EL (cell line): ENCODE results near the gene AOC3.
"Not testable (repeated sequence)": the region's sequence is repeated elsewhere in the genome, so short reads cannot be mapped to it uniquely, and the experiment has no call there.

Experiments
- DNase-seq: peaks from one replicate; pipeline ENCODE4 v3.0.0-alpha.2; 2016

The AOC3 gene

GRCh38 chr17:42844761-42845555 is 6.0 kb upstream of the AOC3 start:
- DNase-seq = no peak

DNA sequence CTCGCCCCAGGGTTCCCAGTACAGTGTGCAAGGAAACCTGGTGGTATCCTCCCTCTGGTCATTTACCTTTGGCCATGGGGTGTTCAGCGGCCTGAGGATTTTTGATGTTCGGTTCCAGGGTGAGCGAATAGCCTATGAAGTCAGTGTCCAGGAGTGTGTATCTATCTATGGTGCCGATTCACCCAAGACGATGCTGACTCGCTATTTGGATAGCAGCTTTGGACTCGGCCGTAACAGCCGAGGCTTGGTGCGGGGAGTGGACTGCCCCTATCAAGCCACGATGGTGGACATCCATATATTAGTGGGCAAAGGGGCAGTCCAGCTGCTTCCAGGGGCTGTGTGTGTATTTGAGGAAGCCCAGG is 5.5 kb upstream of the AOC3 start:
- no peak for DNase-seq

DNA sequence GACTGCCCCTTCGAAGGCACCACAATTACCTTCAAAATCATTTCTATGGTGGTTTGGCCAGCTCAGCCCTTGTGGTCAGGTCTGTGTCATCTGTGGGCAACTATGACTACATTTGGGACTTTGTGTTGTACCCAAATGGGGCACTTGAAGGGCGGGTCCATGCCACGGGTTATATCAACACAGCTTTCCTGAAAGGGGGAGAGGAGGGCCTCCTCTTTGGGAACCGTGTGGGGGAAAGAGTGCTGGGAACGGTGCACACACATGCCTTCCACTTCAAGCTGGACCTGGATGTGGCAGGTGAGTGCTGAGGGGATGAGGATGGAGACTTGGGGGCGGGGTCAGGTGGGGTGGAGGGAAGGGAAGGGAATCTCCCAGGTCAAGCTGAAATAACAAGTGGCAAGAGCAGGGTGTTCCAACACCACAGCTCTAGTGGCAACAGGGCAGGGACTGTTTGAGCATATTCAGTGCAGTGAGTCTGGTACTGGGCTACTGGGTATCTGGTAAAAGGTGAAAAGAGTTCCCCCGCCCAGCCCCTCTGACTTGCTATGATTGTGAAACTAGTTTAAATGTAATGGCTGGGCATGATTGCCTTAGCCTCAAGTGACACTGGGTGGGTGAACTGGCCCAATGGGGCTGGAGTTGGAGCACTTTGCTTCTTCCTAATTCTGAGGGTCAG is 4.9 kb upstream of the AOC3 start:
- no peak for DNase-seq

DNA sequence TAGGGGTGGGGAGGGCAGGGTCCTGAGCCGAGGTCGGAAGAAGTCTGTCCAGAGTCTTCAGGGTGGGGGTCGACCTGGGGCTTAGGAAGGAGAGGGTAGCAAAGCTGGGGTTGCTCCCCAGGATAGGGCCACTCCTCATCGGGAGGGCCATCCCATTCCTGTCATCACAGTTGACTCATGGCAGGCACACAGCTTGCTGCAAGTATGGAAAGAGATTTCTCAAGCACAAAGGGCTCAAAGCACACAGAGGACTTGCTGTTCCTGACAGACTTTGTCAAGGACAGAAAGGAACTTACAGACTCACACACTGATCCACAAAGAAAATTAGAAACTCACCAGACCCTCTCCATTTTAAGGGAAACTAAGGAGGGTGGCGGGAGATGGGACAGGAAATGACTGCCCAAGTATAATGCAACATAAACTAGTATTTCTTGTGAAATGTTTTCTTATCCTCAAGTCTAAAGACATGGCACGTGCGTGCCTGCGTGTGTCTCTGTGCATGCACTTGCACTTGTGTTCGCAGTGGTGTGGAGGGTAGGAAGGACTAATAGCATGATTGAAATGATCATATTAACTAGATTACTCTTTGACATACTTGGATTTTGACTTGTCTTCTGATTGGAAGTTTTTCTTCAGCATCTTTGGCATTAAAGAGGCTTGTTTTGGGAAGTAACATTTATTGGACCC is 4.3 kb upstream of the AOC3 start:
- no peak for DNase-seq

DNA sequence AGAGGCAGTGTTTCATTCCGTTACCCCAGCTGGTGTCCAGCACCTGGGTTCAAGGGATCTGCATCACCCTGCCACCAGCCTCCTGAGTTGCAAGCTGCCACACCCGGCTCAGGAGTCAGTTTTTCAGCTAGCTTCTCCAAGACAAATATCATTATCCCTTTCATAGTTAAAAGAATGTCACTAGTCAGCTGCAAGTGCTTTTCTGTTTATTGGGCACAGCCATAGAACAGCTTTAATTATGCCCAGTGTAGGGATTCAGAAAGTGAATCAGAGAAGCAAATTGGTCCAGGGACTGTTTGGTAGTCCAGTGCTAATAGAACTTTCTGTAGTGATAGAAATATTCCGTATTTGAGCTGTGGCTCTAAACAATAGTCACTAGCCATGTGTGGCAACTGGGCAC is 2.9 kb upstream of the AOC3 start:
- no peak for DNase-seq

GRCh38 chr17:42849031-42849430 is 2.0 kb upstream of the AOC3 start:
- no peak for DNase-seq

GRCh38 chr17:42849451-42850181 is 1.4 kb upstream of the AOC3 start:
- DNase-seq = no peak

GRCh38 chr17:42851371-42852240 is 607 bp downstream of the AOC3 start:
- not testable (repeated sequence) for DNase-seq

- no peak for DNase-seq
Observed at GRCh38 chr17:42852351-42852750, 1.4 kb downstream of the AOC3 start.

DNA sequence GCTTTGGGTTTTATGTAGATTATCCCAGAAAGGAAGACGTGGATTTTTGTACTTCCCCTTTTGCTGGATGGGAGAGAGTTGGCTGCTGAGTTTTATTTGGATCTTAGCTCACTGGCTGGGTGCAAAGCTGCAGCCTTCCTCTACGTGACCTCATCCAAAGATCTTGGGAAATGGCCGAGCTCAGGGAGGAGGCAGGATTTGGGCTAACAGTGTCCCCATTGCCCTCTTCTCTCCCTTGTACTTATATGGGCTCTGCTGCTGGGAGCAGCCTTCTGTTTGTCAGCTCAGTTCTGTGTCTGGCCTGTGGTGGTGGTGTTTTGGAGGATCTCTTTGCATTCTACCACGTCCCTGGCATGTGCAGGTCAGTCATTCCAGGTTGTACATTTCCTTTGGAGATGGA is 2.0 kb downstream of the AOC3 start:
- DNase-seq = no peak

- no peak for DNase-seq
Observed at GRCh38 chr17:42853597-42853967, 2.6 kb downstream of the AOC3 start.

- DNase-seq = no peak
Observed at GRCh38 chr17:42853968-42854790, 3.2 kb downstream of the AOC3 start.

DNA sequence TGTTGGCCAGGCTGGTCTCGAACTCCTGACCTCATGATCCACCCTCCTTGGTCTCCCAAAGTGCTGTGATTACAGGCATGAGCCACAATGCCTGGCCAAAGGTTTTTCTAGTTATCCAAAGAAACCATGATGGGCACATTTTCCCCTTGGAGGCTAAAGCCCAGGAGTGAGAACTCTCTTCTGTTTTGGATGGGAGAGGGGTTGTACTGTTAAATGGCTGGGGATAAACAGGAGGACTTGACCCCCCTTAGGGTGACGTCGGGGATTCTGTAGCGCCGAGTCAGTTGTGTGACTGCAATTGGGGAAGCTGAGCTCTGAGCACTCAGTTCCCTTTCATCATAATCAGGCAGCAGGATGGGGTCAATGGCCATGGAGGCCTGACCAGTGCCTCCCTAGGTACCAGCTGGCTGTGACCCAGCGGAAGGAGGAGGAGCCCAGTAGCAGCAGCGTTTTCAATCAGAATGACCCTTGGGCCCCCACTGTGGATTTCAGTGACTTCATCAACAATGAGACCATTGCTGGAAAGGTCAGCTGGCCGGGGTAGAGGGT is 4.1 kb downstream of the AOC3 start:
- no peak for DNase-seq

DNA sequence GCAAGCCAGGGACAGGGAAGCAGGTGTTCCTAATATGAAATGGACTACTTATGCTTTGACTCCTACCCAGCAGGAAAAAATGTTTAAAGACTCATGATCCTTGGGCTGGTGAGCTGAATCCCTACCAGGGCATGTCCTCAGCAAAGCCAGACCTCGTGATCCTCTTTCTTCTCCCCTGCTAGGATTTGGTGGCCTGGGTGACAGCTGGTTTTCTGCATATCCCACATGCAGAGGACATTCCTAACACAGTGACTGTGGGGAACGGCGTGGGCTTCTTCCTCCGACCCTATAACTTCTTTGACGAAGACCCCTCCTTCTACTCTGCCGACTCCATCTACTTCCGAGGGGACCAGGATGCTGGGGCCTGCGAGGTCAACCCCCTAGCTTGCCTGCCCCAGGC is 5.1 kb downstream of the AOC3 start:
- DNase-seq = not testable (repeated sequence)

DNA sequence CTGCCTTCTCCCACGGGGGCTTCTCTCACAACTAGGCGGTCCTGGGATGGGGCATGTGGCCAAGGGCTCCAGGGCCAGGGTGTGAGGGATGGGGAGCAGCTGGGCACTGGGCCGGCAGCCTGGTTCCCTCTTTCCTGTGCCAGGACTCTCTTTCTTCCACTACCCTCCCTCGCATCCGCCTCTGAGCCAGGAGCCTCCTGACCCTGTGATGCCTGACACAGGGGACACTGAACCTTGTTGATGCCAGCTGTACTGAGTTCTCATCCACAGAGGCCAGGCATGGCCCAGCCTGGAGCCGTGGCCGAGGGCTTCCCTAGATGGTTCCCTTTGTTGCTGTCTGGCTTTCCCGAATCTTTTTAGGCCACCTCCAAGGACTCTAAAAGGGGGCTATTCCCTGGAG is 5.5 kb downstream of the AOC3 start:
- not testable (repeated sequence) for DNase-seq

GRCh38 chr17:42857389-42857788 is 6.4 kb downstream of the AOC3 start:
- DNase-seq = no peak

DNA sequence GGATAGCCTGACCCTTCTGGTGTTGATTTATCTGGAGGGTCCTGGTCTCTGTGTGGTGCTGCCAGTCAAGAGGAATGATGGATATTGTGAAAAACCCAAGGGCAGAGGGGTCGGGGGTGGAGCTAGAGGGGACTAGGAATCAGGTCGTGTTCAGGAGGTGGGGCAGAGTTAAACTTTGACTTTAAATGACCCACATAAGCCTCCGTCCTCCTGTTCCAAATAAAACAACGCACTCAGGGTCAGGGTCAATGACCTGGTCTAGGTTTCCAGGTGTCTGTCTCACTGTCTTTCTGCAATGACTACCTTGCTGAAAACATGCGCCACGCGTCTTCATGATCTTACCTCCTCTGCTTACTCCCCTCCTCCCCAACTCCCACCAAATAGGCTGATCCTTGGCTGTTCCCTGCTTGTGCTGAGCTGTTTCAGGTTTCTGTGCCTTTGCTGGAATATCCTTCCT is 14.7 kb downstream of the AOC3 start:
- no peak for DNase-seq

DNA sequence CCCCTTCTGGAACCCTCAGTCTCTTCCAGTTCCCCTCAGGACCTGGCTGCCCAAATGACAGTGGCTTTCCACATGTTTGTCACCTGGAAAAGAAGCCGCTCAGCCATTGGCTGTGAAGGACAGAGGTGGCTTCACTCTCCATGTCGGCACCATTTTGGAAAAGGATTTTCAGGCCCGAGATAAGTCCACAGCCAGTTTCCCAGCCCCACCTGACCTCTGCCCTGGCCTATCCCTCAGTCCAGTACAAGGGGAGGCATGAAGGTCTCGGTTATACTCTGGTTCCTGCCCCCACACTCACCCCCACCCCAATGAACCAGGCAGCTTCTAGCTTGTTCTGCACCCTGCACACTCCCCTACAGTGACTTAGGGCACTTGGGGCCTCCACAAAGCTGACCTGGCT is 15.2 kb downstream of the AOC3 start:
- DNase-seq = no peak

- DNase-seq = no peak
Observed at GRCh38 chr17:42866631-42867575, 15.9 kb downstream of the AOC3 start.
